Peyer's patch (tissue), 4 donors: Measurements from ENCODE around the gene RPL41.

Experiments
- POLR2A ChIP-seq, 2 donors: fragments of 450-650 bp; IDR thresholded peaks; one replicate each; pipeline ENCODE4 v1.5.1; 2017; ENCODE audit warnings: antibody characterized with exemption in 2 of 2, mild to moderate bottlenecking in 2 of 2, moderate library complexity in 2 of 2
- TF ChIP-seq, protein P1 (sequence below), 6 experiments: fragments of 450-650 bp in 4 of 6; fragments of 200-600 bp in 2 of 6; sonication (generic) in 1 of 6; IDR thresholded peaks; one replicate each; pipeline ENCODE4 v1.5.1; 2017 to 2019; ENCODE audit warnings: antibody characterized with exemption in 6 of 6, mild to moderate bottlenecking in 3 of 6, moderate library complexity in 1 of 6

DNA sequence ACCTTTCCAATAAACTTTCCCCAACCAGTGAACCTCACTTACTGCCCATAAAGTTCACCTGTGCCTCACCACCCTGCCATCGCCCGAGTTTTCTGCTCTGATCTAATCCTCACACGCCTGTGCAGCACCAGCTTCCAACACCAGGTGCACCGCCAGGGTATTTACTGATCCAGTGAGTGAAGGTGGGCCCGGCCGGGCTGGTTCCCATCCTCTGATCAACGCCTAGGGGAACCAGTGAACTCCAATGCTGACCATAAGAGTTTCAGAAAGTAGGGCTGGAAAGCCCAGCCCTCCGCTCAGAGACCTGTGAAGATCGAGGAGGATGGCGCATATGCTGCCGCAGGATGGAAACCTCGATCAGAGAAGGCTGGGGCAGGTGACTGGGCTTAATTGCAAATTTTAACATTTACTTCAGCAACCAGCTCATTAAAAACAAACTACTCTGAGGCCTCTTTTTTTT, 35.3 kb downstream of the RPL41 start:
- TF ChIP-seq POLR2A (IDR thresholded peaks at IDR 0.05) = peak; percentile 7 to 48
- TF ChIP-seq, protein P1, sequence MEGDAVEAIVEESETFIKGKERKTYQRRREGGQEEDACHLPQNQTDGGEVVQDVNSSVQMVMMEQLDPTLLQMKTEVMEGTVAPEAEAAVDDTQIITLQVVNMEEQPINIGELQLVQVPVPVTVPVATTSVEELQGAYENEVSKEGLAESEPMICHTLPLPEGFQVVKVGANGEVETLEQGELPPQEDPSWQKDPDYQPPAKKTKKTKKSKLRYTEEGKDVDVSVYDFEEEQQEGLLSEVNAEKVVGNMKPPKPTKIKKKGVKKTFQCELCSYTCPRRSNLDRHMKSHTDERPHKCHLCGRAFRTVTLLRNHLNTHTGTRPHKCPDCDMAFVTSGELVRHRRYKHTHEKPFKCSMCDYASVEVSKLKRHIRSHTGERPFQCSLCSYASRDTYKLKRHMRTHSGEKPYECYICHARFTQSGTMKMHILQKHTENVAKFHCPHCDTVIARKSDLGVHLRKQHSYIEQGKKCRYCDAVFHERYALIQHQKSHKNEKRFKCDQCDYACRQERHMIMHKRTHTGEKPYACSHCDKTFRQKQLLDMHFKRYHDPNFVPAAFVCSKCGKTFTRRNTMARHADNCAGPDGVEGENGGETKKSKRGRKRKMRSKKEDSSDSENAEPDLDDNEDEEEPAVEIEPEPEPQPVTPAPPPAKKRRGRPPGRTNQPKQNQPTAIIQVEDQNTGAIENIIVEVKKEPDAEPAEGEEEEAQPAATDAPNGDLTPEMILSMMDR (IDR thresholded peaks at IDR 0.05) = peak; percentile 50 to 85 (median 71)
